ENCODE results near the gene ABCA3. TPM values are rescaled to one million over a fixed set of nuclear protein-coding genes. Genes with fewer than 3 reads are reported as not detected.

The ABCA3 gene
- total RNA-seq, 1 donor from 2014 or later, result 17.1 TPM

- no peak for TF ChIP-seq CTCF (conservative IDR thresholded peaks at IDR 0.05; ENCODE audit: low read depth, low read length)
- H3K4me3 ChIP-seq (ENCODE audit: low read depth, low read length), result no peak overlapping the region
- no peak for DNase-seq (ENCODE audit: low read depth)
Observed at GRCh38 chr16:2328428-2328827, 12.1 kb downstream of the ABCA3 start.

GRCh38 chr16:2326191-2326590 lies 14.3 kb downstream of the ABCA3 start:
- H3K4me3 ChIP-seq (ENCODE audit: low read depth, low read length), result no peak overlapping the region
- TF ChIP-seq CTCF (conservative IDR thresholded peaks at IDR 0.05; ENCODE audit: low read depth, low read length), result no peak

GRCh38 chr16:2325791-2326190 lies 14.7 kb downstream of the ABCA3 start:
- H3K4me3 ChIP-seq (ENCODE audit: low read depth, low read length), result no peak overlapping the region
- TF ChIP-seq CTCF (conservative IDR thresholded peaks at IDR 0.05; ENCODE audit: low read depth, low read length), result no peak
- DNase-seq (ENCODE audit: low read depth), result no peak

More at GRCh38 chr16:2326191-2326590, 14.3 kb downstream of the ABCA3 start:
- DNase-seq (ENCODE audit: low read depth), result no peak

GRCh38 chr16:2325181-2325580 lies 15.3 kb downstream of the ABCA3 start:
- TF ChIP-seq CTCF (conservative IDR thresholded peaks at IDR 0.05; ENCODE audit: low read depth, low read length), result no peak
- no peak for DNase-seq (ENCODE audit: low read depth)
- H3K4me3 ChIP-seq (ENCODE audit: low read depth, low read length), result no peak overlapping the region

GRCh38 chr16:2324296-2324859 lies 16.1 kb downstream of the ABCA3 start:
- no peak for TF ChIP-seq CTCF (conservative IDR thresholded peaks at IDR 0.05; ENCODE audit: low read depth, low read length)
- no peak overlapping the region for H3K4me3 ChIP-seq (ENCODE audit: low read depth, low read length)
- DNase-seq (ENCODE audit: low read depth), result no peak

GRCh38 chr16:2323701-2324100 lies 16.8 kb downstream of the ABCA3 start:
- no peak for TF ChIP-seq CTCF (conservative IDR thresholded peaks at IDR 0.05; ENCODE audit: low read depth, low read length)
- H3K4me3 ChIP-seq (ENCODE audit: low read depth, low read length), result no peak overlapping the region
- DNase-seq (ENCODE audit: low read depth), result no peak

- no peak for DNase-seq (ENCODE audit: low read depth)
- H3K4me3 ChIP-seq (ENCODE audit: low read depth, low read length), result no peak overlapping the region
- no peak for TF ChIP-seq CTCF (conservative IDR thresholded peaks at IDR 0.05; ENCODE audit: low read depth, low read length)
Observed at GRCh38 chr16:2319606-2320005, 20.9 kb downstream of the ABCA3 start.
